Colonic mucosa (tissue), 4 donors: ENCODE data around the gene POU2AF3. TPM values are rescaled to one million over a fixed set of nuclear protein-coding genes. Genes with fewer than 3 reads are reported as not detected.

ENCODE experiments used
- DNase-seq: peaks from one replicate; pipeline ENCODE4 v3.0.0-alpha.2; 2020
- H3K27ac ChIP-seq: fragments of 200-600 bp; one replicate; pipeline ENCODE4 v1.8.0; 2021
- H3K27me3 ChIP-seq: fragments of 200-600 bp; one replicate; pipeline ENCODE4 v1.8.0; 2021
- H3K36me3 ChIP-seq: fragments of 200-600 bp; one replicate; pipeline ENCODE4 v1.8.0; 2021
- H3K4me1 ChIP-seq: fragments of 200-600 bp; one replicate; pipeline ENCODE4 v1.8.0; 2021; ENCODE audit warnings: mild to moderate bottlenecking
- H3K4me3 ChIP-seq: fragments of 200-600 bp; one replicate; pipeline ENCODE4 v1.8.0; 2021
- H3K9ac ChIP-seq, 2 donors: one replicate each; pipeline ENCODE4 v1.7.0; 2013; ENCODE audit warnings: control low read depth in 2 of 2, low read depth in 2 of 2, low read length in 2 of 2
- H3K9me3 ChIP-seq: fragments of 200-600 bp; one replicate; pipeline ENCODE4 v1.8.0; 2021
- CTCF ChIP-seq: fragments of 200-600 bp; IDR thresholded peaks from one replicate; pipeline ENCODE4 v1.8.0; 2022; ENCODE audit warnings: antibody characterized with exemption, mild to moderate bottlenecking
- intact Hi-C: fragments of 100-400 bp; cut with DNase I; formaldehyde crosslinking; loops from one replicate; pipeline ENCODE4 v1.14.1; 2022
- total RNA-seq, 2 donors: library from RNA; stranded (reverse); fragmentation: NEBNext Ultra II Directional in 1 of 2; extraction: Animal tissue kit (Norgen Biotek cat#: 25700) in 1 of 2; gene quantifications; one replicate each; pipeline ENCODE4 v1.2.1, GENCODE V29; 2021
- donor health status: healthy.
- donor health status: DM: no; HTN: no; CAD: no.
- donor health status: DM: no; HTN: no; CAD: no.

POU2AF3 gene
- total RNA-seq, 2 donors from 2014 or later: 4.5 to 7.9 TPM

- H3K27ac ChIP-seq: no peak overlapping the region
- H3K4me1 ChIP-seq: no peaks in the 10 kb centered on the region
- H3K9ac ChIP-seq: no peak overlapping the region
- intact Hi-C loops: no loop called here
- DNase-seq: no peak
- no peaks in the 10 kb centered on the region for H3K9me3 ChIP-seq
- no peak overlapping the region for H3K4me3 ChIP-seq
- no peak for TF ChIP-seq CTCF
- no peaks in the 10 kb centered on the region for H3K27me3 ChIP-seq
- H3K36me3 ChIP-seq: no peaks in the 10 kb centered on the region
Observed at GRCh38 chr11:111324277-111324720, 26.0 kb downstream of the POU2AF3 start.

- H3K27ac ChIP-seq: no peak overlapping the region
Observed at GRCh38 chr11:111325259-111325658, 26.9 kb downstream of the POU2AF3 start.

GRCh38 chr11:111326824-111327223 is 28.5 kb downstream of the POU2AF3 start:
- Histone ChIP-seq H3K4me3 (no peak overlapping the region), H3K27me3 (no peaks in the 10 kb centered on the region), H3K9me3 (no peaks in the 10 kb centered on the region), H3K9ac (no peak overlapping the region), H3K36me3 (no peaks in the 10 kb centered on the region), H3K4me1 (no peaks in the 10 kb centered on the region), H3K27ac (no peak overlapping the region)
- TF ChIP-seq CTCF: no peak
- DNase-seq: no peak
- intact Hi-C loops: no loop called here

More at GRCh38 chr11:111325259-111325658, 26.9 kb downstream of the POU2AF3 start:
- H3K27me3 ChIP-seq: no peaks in the 10 kb centered on the region
- intact Hi-C loops: no loop called here
- H3K9ac ChIP-seq: no peak overlapping the region
- no peak for TF ChIP-seq CTCF
- no peaks in the 10 kb centered on the region for H3K4me1 ChIP-seq
- no peak overlapping the region for H3K4me3 ChIP-seq
- DNase-seq: no peak
- no peaks in the 10 kb centered on the region for H3K9me3 ChIP-seq
- no peaks in the 10 kb centered on the region for H3K36me3 ChIP-seq

- no peaks in the 10 kb centered on the region for H3K27me3 ChIP-seq
- no peak overlapping the region for H3K4me3 ChIP-seq
- no peaks in the 10 kb centered on the region for H3K9me3 ChIP-seq
- no peak overlapping the region for H3K27ac ChIP-seq
- H3K9ac ChIP-seq: no peak overlapping the region
- H3K4me1 ChIP-seq: no peaks in the 10 kb centered on the region
- intact Hi-C loops: no loop called here
- TF ChIP-seq CTCF: no peak
- H3K36me3 ChIP-seq: no peaks in the 10 kb centered on the region
- DNase-seq: no peak
Observed at GRCh38 chr11:111327908-111328624, 29.7 kb downstream of the POU2AF3 start.

- intact Hi-C loops: no loop called here
- Histone ChIP-seq H3K9ac (no peak overlapping the region), H3K4me1 (peaks cover 4% of the 10 kb centered on the region), H3K27ac (no peak overlapping the region), H3K27me3 (no peaks in the 10 kb centered on the region), H3K4me3 (no peak overlapping the region), H3K9me3 (no peaks in the 10 kb centered on the region), H3K36me3 (no peaks in the 10 kb centered on the region)
- no peak for TF ChIP-seq CTCF
- DNase-seq: no peak
Observed at GRCh38 chr11:111329306-111330204, 31.2 kb downstream of the POU2AF3 start.
